HUDEP-2 (cell line): ENCODE measurements around the gene RPLP2.

Source experiments
- DNase-seq, 76 experiments: peaks; one replicate each; lab custom pipeline; 2025; ENCODE audit not compliant: unreplicated experiment in 76 of 76; lab: John Stamatoyannopoulos, UW

The RPLP2 gene

GRCh38 chr11:809287-810039, at the start of gene RPLP2:
Gene RPLP2, plus strand, starts transcription at chr11:809967. Its CDS starts 268 bp downstream, at chr11:810235.
- DNase-seq, result peak in 75 of 76 experiments; percentile 47 to 97 (median 94)

GRCh38 chr11:760236-760635, 49.5 kb upstream of the RPLP2 start:
- DNase-seq, result no peak

GRCh38 chr11:761526-762108, 48.1 kb upstream of the RPLP2 start:
- DNase-seq, result no peak

DNA sequence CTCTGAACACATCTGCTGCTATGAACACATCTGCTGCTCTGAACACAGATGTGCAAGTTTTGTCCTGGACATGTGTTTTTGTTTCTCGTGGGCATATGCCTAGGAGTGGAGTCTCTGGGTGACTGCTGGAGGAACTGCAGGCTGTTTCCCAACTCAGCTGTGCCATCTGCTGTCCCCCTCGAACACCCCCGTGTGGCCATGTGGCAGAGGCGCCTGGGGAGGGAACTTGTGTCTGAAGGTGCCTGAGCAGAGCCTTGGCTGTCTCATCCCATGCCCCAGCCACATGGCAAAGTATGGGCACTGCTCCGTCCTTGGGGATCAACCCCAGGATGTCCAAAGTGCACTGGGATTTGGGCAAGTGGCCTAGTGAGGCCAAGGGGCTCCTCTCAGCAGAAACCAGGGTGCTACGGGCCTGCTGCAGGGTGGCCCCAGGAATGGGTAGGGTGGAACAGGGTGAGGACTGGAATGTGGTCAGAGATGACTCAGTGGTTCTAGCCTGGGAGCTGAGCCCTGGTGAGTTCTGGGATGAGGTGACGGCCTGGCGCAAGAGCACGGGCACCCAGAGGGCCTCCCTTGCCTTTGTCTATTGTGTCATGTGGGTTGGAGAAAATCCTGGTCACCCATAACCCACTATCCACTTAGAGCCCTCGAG, 47.2 kb upstream of the RPLP2 start:
- peak in 47 of 76 experiments; percentile 11 to 69 (median 41) for DNase-seq

GRCh38 chr11:763073-763463, 46.7 kb upstream of the RPLP2 start:
- DNase-seq, result no peak

DNA sequence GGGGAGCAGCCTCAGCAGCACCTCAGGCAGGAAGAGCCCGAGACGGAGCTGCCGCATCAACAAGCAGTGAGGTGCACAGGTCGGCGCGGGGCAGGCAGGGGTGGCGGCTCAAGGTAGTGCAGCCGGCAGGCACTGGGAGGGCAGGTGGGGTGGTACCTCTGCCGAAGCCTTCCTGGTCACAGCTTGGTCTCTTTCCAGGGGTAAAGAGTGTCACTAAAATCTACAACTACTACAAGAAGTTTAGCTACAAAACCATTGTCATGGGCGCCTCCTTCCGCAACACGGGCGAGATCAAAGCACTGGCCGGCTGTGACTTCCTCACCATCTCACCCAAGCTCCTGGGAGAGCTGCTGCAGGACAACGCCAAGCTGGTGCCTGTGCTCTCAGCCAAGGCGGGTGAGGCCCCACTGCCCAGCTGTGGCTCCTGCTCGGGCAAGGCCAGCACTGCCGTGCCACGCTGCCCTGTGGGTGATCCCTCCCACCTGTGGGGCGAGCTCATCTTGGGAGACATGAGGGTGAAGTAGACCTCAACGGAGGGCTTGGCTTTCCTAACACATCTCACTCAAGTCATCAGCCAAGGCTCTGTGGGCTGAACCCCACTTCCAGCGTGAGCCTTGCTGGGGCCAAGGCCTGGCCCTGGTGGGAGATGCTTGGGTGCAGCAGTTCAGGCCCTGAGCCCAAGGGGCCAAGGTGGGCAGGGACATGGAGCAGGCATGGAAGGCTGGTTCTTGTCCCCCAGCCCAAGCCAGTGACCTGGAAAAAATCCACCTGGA, 46.0 kb upstream of the RPLP2 start:
- no peak for DNase-seq

DNA sequence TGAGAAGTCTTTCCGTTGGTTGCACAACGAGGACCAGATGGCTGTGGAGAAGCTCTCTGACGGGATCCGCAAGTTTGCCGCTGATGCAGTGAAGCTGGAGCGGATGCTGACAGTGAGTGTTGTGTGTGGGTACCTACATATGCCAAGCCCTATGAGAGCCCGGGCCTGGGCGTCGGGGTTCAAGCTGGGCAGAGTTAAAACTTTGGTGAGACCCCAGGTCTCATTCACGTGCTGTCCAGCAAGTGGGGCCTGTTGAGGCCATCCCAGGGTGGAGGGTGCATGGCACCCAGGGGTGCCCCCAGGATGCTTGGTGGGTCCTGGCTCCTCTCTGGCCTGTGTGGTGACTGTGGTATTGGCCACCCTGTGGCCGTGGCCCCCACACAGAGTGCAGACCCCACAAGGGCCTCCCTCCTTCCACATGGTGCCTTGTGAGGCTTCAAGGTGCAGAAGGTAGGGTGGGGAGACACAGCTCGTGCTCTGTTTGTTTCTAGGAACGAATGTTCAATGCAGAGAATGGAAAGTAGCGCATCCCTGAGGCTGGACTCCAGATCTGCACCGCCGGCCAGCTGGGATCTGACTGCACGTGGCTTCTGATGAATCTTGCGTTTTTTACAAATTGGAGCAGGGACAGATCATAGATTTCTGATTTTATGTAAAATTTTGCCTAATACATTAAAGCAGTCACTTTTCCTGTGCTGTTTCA, 45.3 kb upstream of the RPLP2 start:
- no peak for DNase-seq

DNA sequence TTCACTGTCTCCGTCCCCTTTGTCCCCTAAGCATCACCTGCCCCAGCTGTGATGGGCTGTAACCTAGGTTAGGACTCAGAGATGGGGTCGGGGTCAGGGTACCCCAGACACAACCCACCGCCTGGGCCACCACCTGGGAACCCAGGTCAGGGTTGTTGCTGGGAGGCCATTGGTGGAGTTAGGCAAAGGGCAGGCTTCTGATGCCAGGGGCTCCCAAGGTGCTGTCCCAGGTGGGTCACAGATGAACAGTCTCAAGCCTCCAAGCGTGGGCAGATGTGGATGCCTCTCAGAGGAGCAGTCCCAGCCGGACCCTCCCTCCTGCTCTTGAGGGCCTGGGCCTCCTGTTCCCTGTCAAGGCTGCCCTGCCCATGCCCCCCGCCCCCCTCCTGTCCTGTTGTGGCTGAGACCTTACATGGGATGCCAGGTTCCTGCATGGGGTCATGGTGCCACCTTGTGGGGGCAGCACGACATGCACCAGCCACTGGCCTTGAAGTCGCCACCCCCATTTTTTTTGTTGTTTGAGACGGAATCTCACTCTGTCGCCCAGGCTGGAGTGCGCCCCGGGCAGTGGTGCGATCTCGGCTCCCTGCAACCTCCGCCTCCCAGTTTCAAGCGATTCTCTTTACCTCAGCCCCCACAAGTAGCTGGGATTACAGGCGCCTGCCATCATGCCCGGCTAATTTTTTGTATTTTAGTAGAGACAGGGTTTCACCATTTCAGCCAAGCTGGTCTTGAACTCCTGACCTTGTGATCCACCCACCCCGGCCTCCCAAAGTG, 44.6 kb upstream of the RPLP2 start:
- peak in 56 of 76 experiments; percentile 12 to 70 (median 44) for DNase-seq

GRCh38 chr11:765802-766091, 44.0 kb upstream of the RPLP2 start:
- no peak for DNase-seq

DNA sequence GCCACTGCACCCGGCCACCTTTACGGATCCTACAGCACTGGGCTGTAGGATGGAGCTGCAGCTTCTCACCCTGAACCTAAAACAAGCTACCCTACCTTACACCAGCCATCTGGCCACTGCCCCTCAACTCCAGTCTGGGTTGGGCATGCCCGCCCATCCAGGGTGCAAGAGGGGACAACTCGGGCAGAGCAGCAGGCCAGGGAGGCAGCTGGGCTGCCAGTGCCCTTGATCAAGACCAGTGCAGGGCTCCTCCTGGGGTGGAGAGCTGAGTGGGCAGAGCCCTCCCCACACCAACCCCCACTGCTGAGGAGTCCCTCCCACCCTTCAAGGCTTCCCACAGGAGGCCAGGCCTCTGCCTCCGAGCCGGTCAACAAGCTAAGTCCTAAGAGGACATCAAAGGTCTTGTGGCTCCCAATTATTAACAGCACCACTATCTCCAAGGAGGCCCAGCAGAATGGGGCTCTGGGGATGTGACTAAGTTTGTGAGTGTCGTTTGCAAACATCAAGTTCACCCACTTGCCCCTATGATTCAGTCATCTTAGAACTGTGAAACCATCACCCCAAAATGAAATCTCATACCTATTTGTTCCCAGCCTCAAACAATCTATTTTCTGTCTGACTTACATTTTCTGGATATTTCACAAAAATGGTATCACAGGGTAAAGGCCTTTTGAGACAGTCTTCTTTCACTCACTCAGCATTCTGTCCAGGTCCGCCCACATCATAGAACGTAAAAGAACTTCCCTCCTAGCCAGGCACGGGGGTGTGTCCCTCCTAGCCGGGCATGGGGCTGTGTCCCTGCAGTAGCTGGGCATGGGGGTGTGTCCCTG, 43.4 kb upstream of the RPLP2 start:
- peak in 1 of 76 experiments; percentile 14 for DNase-seq

- DNase-seq, result no peak
Observed at GRCh38 chr11:766936-767210, 42.9 kb upstream of the RPLP2 start.

DNA sequence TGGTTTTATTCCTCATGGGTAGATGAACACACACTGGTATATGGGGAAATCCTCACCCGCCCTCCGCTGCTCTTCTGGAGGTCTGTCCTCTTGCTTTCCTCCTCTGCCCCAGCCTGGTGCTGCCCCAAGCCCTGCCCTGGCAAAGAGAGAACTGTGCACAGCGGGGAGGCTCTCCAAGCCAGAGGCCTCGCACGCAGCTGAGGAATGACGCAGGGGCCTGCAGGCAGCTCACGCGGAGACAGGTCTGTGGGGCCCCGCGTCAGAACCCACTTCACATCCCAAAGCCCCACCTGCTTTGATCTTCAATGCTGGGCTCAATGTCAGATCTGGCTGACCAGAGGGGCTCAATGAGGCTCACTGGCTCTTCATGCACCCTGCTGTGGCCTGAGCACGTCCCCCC, 42.5 kb upstream of the RPLP2 start:
- DNase-seq, result no peak

DNA sequence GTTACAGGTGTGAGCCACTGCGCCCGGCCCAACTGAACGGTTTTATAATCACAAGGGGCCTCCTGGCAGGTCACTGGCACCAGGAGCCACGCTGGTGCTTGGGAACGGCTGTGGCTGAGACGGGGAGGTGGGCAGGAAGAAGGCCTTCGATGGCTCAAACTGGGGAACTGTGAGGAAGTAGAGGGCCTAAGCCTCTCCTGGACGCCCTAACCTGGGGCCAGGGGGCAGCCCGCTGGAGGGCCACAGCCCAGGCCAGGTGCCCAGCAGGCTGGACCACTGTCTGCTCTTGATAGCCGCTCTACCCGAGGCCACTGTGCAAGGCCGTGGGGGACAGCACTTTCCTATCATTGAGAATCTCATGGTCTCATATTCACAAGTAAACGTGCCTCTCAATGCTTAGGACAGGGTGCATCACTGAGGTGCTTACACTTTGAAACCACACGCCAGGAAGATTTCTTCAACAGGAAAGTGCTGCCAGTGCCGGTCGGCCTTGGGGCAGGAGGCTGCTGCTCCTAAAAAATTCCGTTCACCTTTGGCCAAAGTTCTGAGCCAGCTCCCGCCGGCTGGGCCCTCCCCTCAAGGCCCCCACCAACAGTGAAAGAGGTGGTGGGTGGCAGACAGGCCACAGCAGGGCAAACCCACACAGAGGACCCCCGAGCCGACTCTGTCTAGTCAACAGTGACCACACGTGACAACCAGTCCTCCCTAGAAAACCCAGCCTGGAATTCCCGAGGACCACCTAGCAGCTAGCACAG, 39.7 kb upstream of the RPLP2 start:
- no peak for DNase-seq

- DNase-seq, result no peak
Observed at GRCh38 chr11:770642-771616, 38.8 kb upstream of the RPLP2 start.

- no peak for DNase-seq
Observed at GRCh38 chr11:771617-772204, 38.1 kb upstream of the RPLP2 start.

DNA sequence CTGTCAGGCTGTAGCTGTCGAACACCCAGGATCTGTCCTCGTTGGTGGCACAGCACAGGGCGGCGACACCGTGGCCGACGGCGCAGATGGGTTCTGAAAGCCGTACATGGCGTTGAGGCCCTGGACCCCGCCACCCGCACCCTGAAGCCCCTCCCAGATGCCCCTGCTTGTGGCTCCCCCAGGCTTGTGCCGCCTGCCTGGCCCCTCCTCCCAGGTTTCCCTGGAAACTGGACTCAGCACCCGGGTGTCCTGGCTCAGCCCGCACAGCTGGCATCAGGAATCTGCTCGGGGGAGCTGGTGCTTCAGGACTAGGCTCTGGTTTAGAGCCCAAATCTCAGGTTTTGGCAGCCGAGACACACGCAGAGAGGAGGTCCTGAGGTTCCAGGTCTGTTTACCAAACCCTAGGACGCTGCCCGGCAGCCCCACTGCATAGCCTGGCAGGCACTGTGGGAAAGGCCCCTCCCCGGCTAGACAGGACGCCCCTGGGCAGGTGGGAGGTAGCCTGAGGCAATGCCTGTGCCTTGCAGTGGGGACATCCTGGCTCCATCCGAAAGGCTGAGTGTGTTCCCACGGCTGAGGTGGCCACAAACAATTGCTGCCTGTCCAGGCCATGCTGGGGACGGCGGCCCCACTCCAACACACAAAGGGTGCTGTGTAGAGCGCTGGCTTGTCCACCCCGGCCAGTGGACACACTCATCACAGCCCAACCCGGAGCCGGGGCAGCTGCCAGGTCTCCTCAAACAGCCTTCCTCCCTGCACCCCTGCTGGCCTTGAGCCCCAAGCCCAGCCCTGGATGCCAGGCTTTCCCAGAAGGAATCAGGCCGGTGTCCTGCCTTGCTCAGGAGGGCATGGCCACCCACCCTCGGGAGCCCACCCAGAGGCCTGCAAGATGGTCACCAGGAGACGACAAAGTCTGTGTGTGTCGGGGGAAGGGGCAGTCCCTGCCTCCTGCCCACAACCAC, 37.1 kb upstream of the RPLP2 start:
- DNase-seq, result no peak
